Measurements from ENCODE around the gene PKP3.

GRCh38 chr11:357582-357981 lies 36.4 kb upstream of the PKP3 start:
- no peak for TF ChIP-seq CTCF (conservative IDR thresholded peaks at IDR 0.05)
- TF ChIP-seq ZFX (IDR thresholded peaks at IDR 0.05) = no peak
